Testis (tissue), 2 donors: Measurements from ENCODE around the gene C11orf21.

Experiments used
- CTCF ChIP-seq, 3 experiments: fragments of 450-650 bp in 2 of 3; fragments of 200-600 bp in 1 of 3; sonication (generic) in 1 of 3; IDR thresholded peaks; one replicate each; pipeline ENCODE4 v1.5.1; 2016 to 2019; ENCODE audit warnings: antibody characterized with exemption in 3 of 3, mild to moderate bottlenecking in 2 of 3, moderate library complexity in 1 of 3
- POLR2A ChIP-seq: fragments of 450-650 bp; IDR thresholded peaks from one replicate; pipeline ENCODE4 v1.6.1; 2017; ENCODE audit warnings: antibody characterized with exemption, mild to moderate bottlenecking, moderate library complexity

DNA sequence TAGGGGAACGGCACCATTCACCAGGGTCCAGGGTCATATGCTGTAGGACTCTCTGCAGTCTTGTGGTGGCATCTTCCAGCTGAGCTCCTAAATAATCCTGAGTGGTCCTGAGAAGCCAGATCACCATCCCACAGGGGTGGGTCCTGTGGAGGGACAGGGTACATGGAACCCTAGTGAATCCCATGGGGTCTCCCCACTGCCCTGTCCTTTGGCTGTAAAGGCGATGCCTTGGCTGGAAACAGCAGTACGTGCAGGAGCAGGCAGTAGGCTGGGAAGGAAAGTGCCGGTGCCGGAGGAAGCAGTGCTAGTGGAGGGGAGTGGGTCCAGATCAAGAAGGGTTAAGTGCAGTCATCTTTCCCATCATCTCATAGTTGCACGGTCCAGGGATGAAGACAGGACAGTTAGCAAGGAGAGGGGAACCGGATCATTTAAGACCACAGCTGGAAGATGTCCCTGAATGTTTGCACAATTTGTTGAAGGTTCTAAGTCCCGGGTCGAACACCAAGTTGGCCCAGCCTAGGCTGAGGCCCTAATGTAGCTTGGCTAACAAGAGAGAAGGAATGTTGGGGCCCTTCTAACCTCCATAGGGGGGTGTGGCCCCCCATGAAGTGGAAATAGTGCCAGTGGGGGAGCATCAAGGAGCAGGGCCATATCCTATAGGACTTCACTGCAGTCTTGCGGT, 18.2 kb upstream of the C11orf21 start:
- no peak for TF ChIP-seq CTCF (IDR thresholded peaks at IDR 0.05)
- no peak for TF ChIP-seq POLR2A
